Mucosa of gallbladder (tissue), 1 donor: Measurements from ENCODE around the gene TPK1. TPM values are rescaled to one million over a fixed set of nuclear protein-coding genes. Genes with fewer than 3 reads are reported as not detected.

Source experiments
- DNase-seq: peaks from one replicate; pipeline ENCODE4 v3.0.0-alpha.2; 2020; ENCODE audit warnings: low spot score
- total RNA-seq: library from RNA; stranded (reverse); gene quantifications from one replicate; pipeline ENCODE4 v1.2.1, GENCODE V29; 2021
- donor health status: DM: no; HTN: no; CAD: no.

The TPK1 gene
- total RNA-seq, 1 donor from 2014 or later = 4.7 TPM

GRCh38 chr7:144408121-144408520 is 427.7 kb downstream of the TPK1 start:
- DNase-seq = no peak

DNA sequence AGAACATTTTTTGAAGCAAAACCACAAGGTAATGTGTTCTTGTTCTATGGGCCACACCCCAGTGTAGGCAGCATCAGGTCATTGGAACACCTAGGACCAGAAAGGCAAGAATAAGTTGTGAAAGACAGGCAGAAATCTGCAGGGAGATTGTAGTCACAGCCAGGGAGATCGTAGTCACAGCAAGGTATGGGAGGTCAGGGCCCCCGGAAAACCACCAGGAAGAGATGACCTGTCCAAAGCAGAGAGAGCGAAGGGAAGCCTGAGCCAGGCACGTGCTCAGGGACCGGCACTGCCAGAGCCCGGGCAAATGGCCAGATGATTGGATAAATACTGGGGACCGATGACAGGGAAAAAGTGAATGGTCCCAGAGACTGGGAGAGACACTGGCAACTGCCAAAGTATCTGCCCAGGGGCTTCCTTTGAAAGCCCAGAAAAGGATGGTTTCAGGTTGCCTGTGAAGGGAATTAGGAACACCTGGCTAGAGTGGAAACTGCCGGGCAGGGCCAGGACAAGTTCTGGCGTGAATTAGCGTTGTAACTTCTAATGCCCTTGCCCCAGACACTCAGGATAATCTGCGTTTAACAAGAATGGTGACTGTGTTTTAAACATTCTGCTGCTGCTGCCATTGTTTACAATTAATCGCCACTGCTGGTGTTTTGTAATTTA is 428.5 kb downstream of the TPK1 start:
- no peak for DNase-seq

DNA sequence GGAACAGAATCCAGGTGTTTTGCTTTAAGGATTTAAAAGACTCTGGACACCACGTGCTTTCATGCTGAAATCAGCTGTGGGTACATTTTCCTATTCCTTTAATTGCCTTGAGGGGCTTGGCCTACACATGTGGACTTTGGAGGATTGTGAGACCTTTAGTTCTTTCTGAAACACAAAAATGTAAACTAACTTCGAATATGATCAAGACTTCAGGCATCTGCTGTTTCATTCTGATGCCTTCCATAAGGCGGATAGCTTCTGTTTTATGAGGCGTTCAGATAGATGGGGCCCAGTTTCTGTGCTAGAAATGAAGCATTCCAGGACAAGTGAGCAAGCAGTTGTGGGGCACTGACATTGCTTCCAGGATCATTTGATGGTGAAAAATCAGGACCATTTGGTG is 430.9 kb downstream of the TPK1 start:
- DNase-seq = no peak

DNA sequence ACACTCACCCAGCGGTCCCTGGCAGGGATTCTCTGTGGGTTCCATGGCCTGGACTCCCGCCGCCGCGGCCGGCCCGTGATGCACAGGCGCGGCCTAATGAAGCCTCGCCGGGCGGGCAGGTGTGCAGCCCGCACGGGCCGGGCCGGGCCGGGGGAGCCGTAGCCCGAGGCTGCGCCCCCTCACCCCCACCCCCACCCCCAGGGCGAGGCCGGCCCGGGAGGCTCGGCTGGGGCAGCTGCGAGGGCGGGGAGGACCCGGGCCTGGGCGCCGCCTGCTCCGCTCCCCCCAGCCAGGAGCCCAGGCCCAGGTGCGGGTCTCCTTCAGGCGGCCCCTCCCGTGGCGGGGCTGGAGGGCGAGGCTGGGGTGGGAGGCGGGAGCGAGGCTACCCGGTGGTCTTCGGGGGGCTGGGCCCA is 432.2 kb downstream of the TPK1 start, which contains the start of gene NOBOX:
NOBOX (minus strand) TSS at position 45 of the 413 bp plus-strand sequence.
- DNase-seq = no peak

DNA sequence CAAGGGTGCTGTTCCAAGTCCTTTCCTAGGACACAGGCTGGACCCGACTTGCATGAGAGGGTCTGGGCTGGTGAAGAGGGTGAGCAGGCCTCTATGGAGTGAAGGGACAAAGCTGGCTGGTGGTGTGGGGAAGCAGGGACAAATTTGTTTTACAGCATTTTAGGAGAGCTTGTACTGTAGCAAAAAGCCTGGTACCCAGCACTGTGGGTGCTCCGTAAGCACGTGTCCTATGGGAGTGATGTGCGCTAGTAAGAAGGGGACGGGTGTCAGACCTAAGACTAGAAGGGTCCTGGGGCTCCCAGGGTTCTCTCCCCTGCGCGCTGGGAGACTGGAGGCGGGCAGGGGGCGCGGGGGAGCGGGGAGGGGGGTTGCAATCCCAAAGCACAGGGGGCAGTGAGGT is 432.8 kb downstream of the TPK1 start:
- no peak for DNase-seq
